Measurements from ENCODE around the gene CHMP4A. TPM values are rescaled to one million over a fixed set of nuclear protein-coding genes. Genes with fewer than 3 reads are reported as not detected.

CHMP4A gene
- total RNA-seq, 1 experiment from 2014 or later, result 34.6 TPM

- intact Hi-C loops (cut with micrococcal nuclease), result no loop called here
- TF ChIP-seq ATF3 (IDR thresholded peaks at IDR 0.05) (no peak), POLR2AphosphoS5 (IDR thresholded peaks at IDR 0.05; ENCODE audit: low read depth, low read length) (no peak), MAX (IDR thresholded peaks at IDR 0.05) (no peak), POLR2A (IDR thresholded peaks at IDR 0.05; ENCODE audit: borderline replicate concordance, extremely low read depth, insufficient read depth, insufficient read length) (no peak), EGR1 (IDR thresholded peaks at IDR 0.05; ENCODE audit: low read depth) (no peak), ELF1 (IDR thresholded peaks at IDR 0.05; ENCODE audit: borderline replicate concordance, low read depth) (no peak), EZH2 (IDR thresholded peaks at IDR 0.05) (no peak), FOSL1 (IDR thresholded peaks at IDR 0.05; ENCODE audit: low read depth) (no peak), EZH2phosphoT487 (IDR thresholded peaks at IDR 0.05; ENCODE audit: borderline replicate concordance) (no peak), CBX3 (IDR thresholded peaks at IDR 0.05; ENCODE audit: low read depth) (no peak), JUND (IDR thresholded peaks at IDR 0.05) (no peak), YY1 (IDR thresholded peaks at IDR 0.05; ENCODE audit: extremely low read depth, insufficient replicate concordance, low read depth, low read length) (no peak), CEBPB (IDR thresholded peaks at IDR 0.05; ENCODE audit: low read depth) (no peak)
- TF ChIP-seq, protein P1, sequence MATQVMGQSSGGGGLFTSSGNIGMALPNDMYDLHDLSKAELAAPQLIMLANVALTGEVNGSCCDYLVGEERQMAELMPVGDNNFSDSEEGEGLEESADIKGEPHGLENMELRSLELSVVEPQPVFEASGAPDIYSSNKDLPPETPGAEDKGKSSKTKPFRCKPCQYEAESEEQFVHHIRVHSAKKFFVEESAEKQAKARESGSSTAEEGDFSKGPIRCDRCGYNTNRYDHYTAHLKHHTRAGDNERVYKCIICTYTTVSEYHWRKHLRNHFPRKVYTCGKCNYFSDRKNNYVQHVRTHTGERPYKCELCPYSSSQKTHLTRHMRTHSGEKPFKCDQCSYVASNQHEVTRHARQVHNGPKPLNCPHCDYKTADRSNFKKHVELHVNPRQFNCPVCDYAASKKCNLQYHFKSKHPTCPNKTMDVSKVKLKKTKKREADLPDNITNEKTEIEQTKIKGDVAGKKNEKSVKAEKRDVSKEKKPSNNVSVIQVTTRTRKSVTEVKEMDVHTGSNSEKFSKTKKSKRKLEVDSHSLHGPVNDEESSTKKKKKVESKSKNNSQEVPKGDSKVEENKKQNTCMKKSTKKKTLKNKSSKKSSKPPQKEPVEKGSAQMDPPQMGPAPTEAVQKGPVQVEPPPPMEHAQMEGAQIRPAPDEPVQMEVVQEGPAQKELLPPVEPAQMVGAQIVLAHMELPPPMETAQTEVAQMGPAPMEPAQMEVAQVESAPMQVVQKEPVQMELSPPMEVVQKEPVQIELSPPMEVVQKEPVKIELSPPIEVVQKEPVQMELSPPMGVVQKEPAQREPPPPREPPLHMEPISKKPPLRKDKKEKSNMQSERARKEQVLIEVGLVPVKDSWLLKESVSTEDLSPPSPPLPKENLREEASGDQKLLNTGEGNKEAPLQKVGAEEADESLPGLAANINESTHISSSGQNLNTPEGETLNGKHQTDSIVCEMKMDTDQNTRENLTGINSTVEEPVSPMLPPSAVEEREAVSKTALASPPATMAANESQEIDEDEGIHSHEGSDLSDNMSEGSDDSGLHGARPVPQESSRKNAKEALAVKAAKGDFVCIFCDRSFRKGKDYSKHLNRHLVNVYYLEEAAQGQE (IDR thresholded peaks at IDR 0.05; ENCODE audit: low read depth), result no peak
- RAD21 ChIA-PET (ENCODE audit: low non-redundant PET in 1 of 2, low total read pairs in 2 of 2, uncharacterized antibody in 2 of 2, unreplicated experiment in 2 of 2), result no interaction called here
Measured at GRCh38 chr14:24177891-24178290, 35.4 kb downstream of the CHMP4A start.

More at GRCh38 chr14:24177891-24178290, 35.4 kb downstream of the CHMP4A start:
- BruUV-seq (replicated peaks), result no TSS peak
- no peak overlapping the region for H3K4me2 ChIP-seq (ENCODE audit: low read length)
- no peaks in the 10 kb centered on the region for H4K20me1 ChIP-seq (ENCODE audit: insufficient read depth)
- H3K79me2 ChIP-seq (ENCODE audit: insufficient read depth, low read length), result no peaks in the 10 kb centered on the region
- H2AFZ ChIP-seq (ENCODE audit: low read depth, low read length, poor library complexity, severe bottlenecking), result no peak overlapping the region
- no peaks in the 10 kb centered on the region for H3K9me3 ChIP-seq (ENCODE audit: control insufficient read depth in 1 of 2, insufficient read depth in 1 of 2, low read depth in 1 of 2, low read length in 2 of 2)
- H3K9me2 ChIP-seq (ENCODE audit: insufficient read depth), result no peaks in the 10 kb centered on the region
- peak; percentile 14; the same call in 1 of the 2 replicates for ATAC-seq
- H3K9ac ChIP-seq (ENCODE audit: low read length), result no peak overlapping the region
- H3K4me1 ChIP-seq (ENCODE audit: control insufficient read depth in 1 of 2, insufficient read depth in 2 of 2, low read length in 2 of 2), result no peaks in the 10 kb centered on the region
- H3K27me3 ChIP-seq (ENCODE audit: insufficient read depth, low read length), result no peaks in the 10 kb centered on the region
- H3K36me3 ChIP-seq (ENCODE audit: control insufficient read depth in 1 of 2, insufficient read depth in 2 of 2, low read length in 2 of 2), result peaks cover 16 to 27% of the 10 kb centered on the region in 2 experiments; a peak in 3 of 4 replicates
- ChIA-PET CTCF (no interaction called here), POLR2A (no interaction called here)
- DNase-seq (ENCODE audit: low read depth, low spot score), result no peak
- no peak overlapping the region for H3K27ac ChIP-seq (ENCODE audit: low read depth, low read length)
- H3K4me3 ChIP-seq (replicated peaks in 1 of 2; ENCODE audit: low read depth in 1 of 2, low read length in 2 of 2), result no peak overlapping the region

Data from HCT116 (cell line).